Panc1 (cell line): ENCODE measurements around the gene DCTN5.
"Not testable (repeated sequence)": the region's sequence is repeated elsewhere in the genome, so short reads cannot be mapped to it uniquely, and the experiment has no call there.

Experiments
- TCF7L2 ChIP-seq: IDR thresholded peaks from 2 replicates; pipeline ENCODE4 v1.6.1; 2011; ENCODE audit warnings: mild to moderate bottlenecking, low read depth, low read length, inconsistent platforms
- TF ChIP-seq, protein P1 (sequence below): fragments of 450-650 bp; IDR thresholded peaks from 2 replicates; pipeline ENCODE4 v1.5.1; 2017; ENCODE audit warnings: mild to moderate bottlenecking

DNA sequence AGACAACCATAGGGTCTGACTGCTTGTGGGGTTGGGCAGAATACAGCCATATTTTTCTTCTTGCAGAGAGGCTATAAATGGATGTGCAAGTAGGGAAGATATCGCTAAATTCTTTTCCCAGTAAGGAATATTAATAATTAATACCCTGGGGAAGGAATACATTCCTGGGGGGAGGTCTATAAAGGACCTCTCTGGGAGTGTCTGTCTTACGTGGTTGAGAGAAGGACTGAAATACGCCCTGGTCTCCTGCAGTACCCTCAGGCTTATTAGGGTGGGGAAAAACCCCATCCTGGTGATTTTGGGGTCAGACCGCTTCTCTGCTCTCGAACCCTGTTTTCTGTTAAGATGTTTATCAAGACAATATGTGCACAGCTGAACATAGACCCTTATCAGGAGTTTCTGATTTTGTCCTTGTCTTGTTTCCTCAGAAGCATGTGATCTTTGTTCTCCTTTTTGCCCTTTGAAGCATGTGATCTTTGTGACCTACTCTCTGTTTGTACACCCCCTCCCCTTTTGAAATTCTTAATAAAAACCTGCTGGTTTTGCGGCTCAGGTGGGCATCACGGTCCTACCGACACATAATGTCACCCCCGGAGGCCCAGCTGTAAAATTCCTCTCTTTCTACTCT, 81.5 kb downstream of the DCTN5 start:
- TF ChIP-seq, protein P1, sequence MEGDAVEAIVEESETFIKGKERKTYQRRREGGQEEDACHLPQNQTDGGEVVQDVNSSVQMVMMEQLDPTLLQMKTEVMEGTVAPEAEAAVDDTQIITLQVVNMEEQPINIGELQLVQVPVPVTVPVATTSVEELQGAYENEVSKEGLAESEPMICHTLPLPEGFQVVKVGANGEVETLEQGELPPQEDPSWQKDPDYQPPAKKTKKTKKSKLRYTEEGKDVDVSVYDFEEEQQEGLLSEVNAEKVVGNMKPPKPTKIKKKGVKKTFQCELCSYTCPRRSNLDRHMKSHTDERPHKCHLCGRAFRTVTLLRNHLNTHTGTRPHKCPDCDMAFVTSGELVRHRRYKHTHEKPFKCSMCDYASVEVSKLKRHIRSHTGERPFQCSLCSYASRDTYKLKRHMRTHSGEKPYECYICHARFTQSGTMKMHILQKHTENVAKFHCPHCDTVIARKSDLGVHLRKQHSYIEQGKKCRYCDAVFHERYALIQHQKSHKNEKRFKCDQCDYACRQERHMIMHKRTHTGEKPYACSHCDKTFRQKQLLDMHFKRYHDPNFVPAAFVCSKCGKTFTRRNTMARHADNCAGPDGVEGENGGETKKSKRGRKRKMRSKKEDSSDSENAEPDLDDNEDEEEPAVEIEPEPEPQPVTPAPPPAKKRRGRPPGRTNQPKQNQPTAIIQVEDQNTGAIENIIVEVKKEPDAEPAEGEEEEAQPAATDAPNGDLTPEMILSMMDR: not testable (repeated sequence)
- not testable (repeated sequence) for TF ChIP-seq TCF7L2
